Measurements from ENCODE around the gene NUP153.

DNA sequence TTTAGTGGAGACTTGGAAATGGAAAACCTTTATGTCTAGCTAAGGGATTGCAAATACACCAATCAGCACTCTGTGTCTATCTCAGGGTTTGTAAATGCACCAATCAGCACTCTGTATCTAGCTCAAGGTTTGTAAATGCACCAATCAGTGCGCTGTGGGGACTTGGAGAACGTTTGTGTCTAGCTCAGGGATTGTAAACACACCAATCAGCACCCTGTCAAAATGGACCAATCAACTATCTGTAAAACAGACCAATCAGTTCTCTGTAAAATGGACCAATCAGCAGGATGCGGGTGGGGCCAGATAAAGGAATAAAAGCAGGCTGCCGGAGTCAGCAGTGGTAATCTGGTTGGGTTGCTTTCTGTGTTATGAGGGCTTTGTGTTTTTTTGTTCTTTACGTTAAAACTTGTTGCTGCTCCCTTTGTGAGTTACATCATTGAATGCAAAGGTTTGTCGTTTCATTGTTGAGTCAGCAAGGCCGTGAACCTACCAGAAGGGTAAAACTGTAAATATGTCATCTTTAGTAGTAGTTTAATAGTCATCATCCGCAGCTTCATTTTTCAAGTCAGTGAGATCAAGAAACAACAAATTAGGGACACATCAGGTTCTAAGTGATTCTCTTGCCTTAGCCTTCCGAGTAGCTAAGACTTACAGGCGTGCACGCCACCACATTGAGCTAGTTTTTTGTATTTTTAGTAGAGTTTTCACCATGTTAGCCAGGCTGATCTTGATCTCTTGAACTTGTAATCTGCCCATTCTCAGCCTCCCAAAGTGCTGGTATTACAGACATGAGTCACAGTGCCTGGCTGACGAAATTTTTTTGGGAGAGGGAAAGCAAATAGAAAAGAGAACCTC is 22.7 kb upstream of the NUP153 start:
- TF ChIP-seq, protein P1, sequence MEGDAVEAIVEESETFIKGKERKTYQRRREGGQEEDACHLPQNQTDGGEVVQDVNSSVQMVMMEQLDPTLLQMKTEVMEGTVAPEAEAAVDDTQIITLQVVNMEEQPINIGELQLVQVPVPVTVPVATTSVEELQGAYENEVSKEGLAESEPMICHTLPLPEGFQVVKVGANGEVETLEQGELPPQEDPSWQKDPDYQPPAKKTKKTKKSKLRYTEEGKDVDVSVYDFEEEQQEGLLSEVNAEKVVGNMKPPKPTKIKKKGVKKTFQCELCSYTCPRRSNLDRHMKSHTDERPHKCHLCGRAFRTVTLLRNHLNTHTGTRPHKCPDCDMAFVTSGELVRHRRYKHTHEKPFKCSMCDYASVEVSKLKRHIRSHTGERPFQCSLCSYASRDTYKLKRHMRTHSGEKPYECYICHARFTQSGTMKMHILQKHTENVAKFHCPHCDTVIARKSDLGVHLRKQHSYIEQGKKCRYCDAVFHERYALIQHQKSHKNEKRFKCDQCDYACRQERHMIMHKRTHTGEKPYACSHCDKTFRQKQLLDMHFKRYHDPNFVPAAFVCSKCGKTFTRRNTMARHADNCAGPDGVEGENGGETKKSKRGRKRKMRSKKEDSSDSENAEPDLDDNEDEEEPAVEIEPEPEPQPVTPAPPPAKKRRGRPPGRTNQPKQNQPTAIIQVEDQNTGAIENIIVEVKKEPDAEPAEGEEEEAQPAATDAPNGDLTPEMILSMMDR (IDR thresholded peaks at IDR 0.05): no peak
- TF ChIP-seq EZH2 (IDR thresholded peaks at IDR 0.05; ENCODE audit: borderline replicate concordance, insufficient read depth, low read depth, low read length, poor library complexity, severe bottlenecking): no peak
